HepG2 (cell line): ENCODE measurements around the gene ZMYND8. TPM values are rescaled to one million over a fixed set of nuclear protein-coding genes. Genes with fewer than 3 reads are reported as not detected.
A peak's percentile ranks its signal among the peaks of the same experiment; 100 is the strongest.

Experiments
- ATF3 ChIP-seq: sonication (generic); formaldehyde crosslinking; IDR thresholded peaks from 2 replicates; pipeline ENCODE4 v1.4.0; 2020; ENCODE audit warnings: missing genetic modification reagents
- DMTF1 ChIP-seq: sonication (generic); formaldehyde crosslinking; IDR thresholded peaks from 2 replicates; pipeline ENCODE4 v1.4.0; 2020; ENCODE audit warnings: mild to moderate bottlenecking, missing genetic modification reagents
- KIAA2018 ChIP-seq: sonication (generic); formaldehyde crosslinking; IDR thresholded peaks from 2 replicates; pipeline ENCODE4 v1.5.0; 2020; ENCODE audit warnings: mild to moderate bottlenecking, missing genetic modification reagents, borderline replicate concordance
- NCOA1 ChIP-seq: sonication (generic); formaldehyde crosslinking; IDR thresholded peaks from 2 replicates; pipeline ENCODE4 v1.9.0; 2021; ENCODE audit warnings: missing genetic modification reagents
- POLR2AphosphoS5 ChIP-seq: IDR thresholded peaks from 2 replicates; pipeline ENCODE4 v1.6.1; 2012; ENCODE audit warnings: low read depth, low read length
- RARG ChIP-seq: sonication (generic); formaldehyde crosslinking; IDR thresholded peaks from 2 replicates; pipeline ENCODE4 v1.4.0; 2020; ENCODE audit warnings: low read depth, mild to moderate bottlenecking, missing genetic modification reagents
- RBFOX2 ChIP-seq: fragments of 200-400 bp; formaldehyde crosslinking; IDR thresholded peaks from 2 replicates; pipeline ENCODE4 v1.6.1; 2017; ENCODE audit warnings: low read depth, mild to moderate bottlenecking, low read length
- SKI ChIP-seq: fragments of 450-650 bp; IDR thresholded peaks from one replicate; pipeline ENCODE4 v1.6.1; 2018; ENCODE audit warnings: mild to moderate bottlenecking; ENCODE audit not compliant: partially characterized antibody
- ZBTB3 ChIP-seq: sonication (generic); formaldehyde crosslinking; IDR thresholded peaks from 2 replicates; pipeline ENCODE4 v1.4.0; 2020; ENCODE audit warnings: low read depth, mild to moderate bottlenecking, moderate library complexity, missing genetic modification reagents, borderline replicate concordance
- ZNF33A ChIP-seq: sonication (generic); formaldehyde crosslinking; IDR thresholded peaks from 2 replicates; pipeline ENCODE4 v1.5.1; 2020; ENCODE audit warnings: missing genetic modification reagents, mild to moderate bottlenecking, moderate library complexity, borderline replicate concordance
- ZNF350 ChIP-seq: sonication (generic); formaldehyde crosslinking; IDR thresholded peaks from 2 replicates; pipeline ENCODE4 v1.4.0; 2020; ENCODE audit warnings: mild to moderate bottlenecking, low read depth, missing genetic modification reagents, borderline replicate concordance
- ZNF382 ChIP-seq: sonication (generic); formaldehyde crosslinking; IDR thresholded peaks from 2 replicates; pipeline ENCODE4 v1.5.0; 2020; ENCODE audit warnings: missing genetic modification reagents, mild to moderate bottlenecking, borderline replicate concordance
- ZNF574 ChIP-seq: sonication (generic); formaldehyde crosslinking; IDR thresholded peaks from 2 replicates; pipeline ENCODE4 v1.4.0; 2020; ENCODE audit warnings: missing genetic modification reagents
- ZNF598 ChIP-seq: sonication (generic); formaldehyde crosslinking; IDR thresholded peaks from 2 replicates; pipeline ENCODE4 v1.5.1; 2020; ENCODE audit warnings: mild to moderate bottlenecking, missing genetic modification reagents, borderline replicate concordance
- polyA plus RNA-seq, 8 experiments: library from polyadenylated mRNA; depleted of rRNA in 3 of 8; stranded (reverse) in 7 of 8; unstranded in 1 of 8; fragments of >200 nt; fragmentation: Illumina TruSeq in 4 of 8; extraction: Trizol in 4 of 8; gene quantifications; 2 replicates each; pipeline versions ENCODE4 v1.2.1 to v1.2.3, GENCODE V29; 2011 to 2016; ENCODE audit warnings: low read depth in 4 of 8, missing spikeins in 1 of 8, mixed read lengths in 1 of 8; ENCODE audit not compliant: insufficient read depth in 1 of 8
- total RNA-seq, 5 experiments: library from RNA; depleted of rRNA; stranded (reverse); fragments of >200 nt; fragmentation: Illumina TruSeq; extraction: Trizol; gene quantifications; 2 replicates each; pipeline ENCODE4 v1.2.3, GENCODE V29; 2016; ENCODE audit warnings: low read depth in 1 of 5

The ZMYND8 gene
- total and polyA plus RNA-seq, 2 of the 13 experiments (the other 11 are each of a cell fraction or from before 2014, with no cell fraction given), result 53.9 to 84.7 TPM

GRCh38 chr20:47349365-47350180 is 6.9 kb downstream of the ZMYND8 start (continued):
- TF ChIP-seq DMTF1 (CRISPR knock-in tag) (no peak), ZNF598 (no peak), POLR2AphosphoS5 (0 out of 2 replicates have a peak, but pooled peaks have one; percentile 21), NCOA1 (CRISPR knock-in tag) (0 out of 2 replicates have a peak, but pooled peaks have one; percentile 43), RARG (CRISPR knock-in tag) (no peak), ATF3 (CRISPR knock-in tag) (no peak), SKI (no peak), ZBTB3 (CRISPR knock-in tag) (no peak), RBFOX2 (peak; percentile 33; the same call in 1 of the 2 replicates), KIAA2018 (CRISPR knock-in tag) (no peak), ZNF382 (CRISPR knock-in tag) (no peak), ZNF33A (CRISPR knock-in tag) (peak; percentile 36; the same call in 1 of the 2 replicates), ZNF350 (CRISPR knock-in tag) (no peak), ZNF574 (CRISPR knock-in tag) (no peak)
